Prostate gland (tissue), 2 donors: Measurements from ENCODE around the gene EIF2B1. TPM values are rescaled to one million over a fixed set of nuclear protein-coding genes. Genes with fewer than 3 reads are reported as not detected.

Experiments
- DNase-seq: peaks from one replicate; pipeline ENCODE4 v3.0.0-alpha.2; 2019; ENCODE audit warnings: low spot score
- H3K27ac ChIP-seq, 2 donors: fragments of 200-600 bp; sonication (generic); 2 replicates each; pipeline ENCODE4 v1.5.1; 2017 to 2019
- H3K27me3 ChIP-seq: fragments of 200-600 bp; sonication (generic); replicated peaks from 2 replicates; pipeline ENCODE4 v1.5.1; 2019; ENCODE audit not compliant: insufficient read depth
- H3K36me3 ChIP-seq, 2 donors: fragments of 200-600 bp; sonication (generic); 1 replicate in 1 of 2; 2 replicates in 1 of 2; pipeline versions ENCODE4 v1.5.1 to v1.8.1; 2017 to 2019
- H3K4me1 ChIP-seq: fragments of 200-600 bp; sonication (generic); replicated peaks from 2 replicates; pipeline ENCODE4 v1.5.1; 2019
- H3K4me3 ChIP-seq, 2 donors: fragments of 200-600 bp; sonication (generic); 2 replicates each; pipeline ENCODE4 v1.5.1; 2017 to 2019
- H3K9me3 ChIP-seq: fragments of 200-600 bp; sonication (generic); 2 replicates; pipeline ENCODE4 v1.5.1; 2017
- CTCF ChIP-seq, 4 experiments: fragments of 200-600 bp in 2 of 4; fragments of 450-650 bp in 2 of 4; sonication (generic) in 2 of 4; IDR thresholded peaks; 1 replicate in 3 of 4; 2 replicates in 1 of 4; pipeline ENCODE4 v1.5.1; 2016 to 2019; ENCODE audit warnings: antibody characterized with exemption in 4 of 4, mild to moderate bottlenecking in 2 of 4, moderate library complexity in 2 of 4
- POLR2A ChIP-seq: fragments of 450-650 bp; IDR thresholded peaks from one replicate; pipeline ENCODE4 v1.6.1; 2016; ENCODE audit warnings: antibody characterized with exemption, mild to moderate bottlenecking
- POLR2AphosphoS5 ChIP-seq: sonication (generic); formaldehyde crosslinking; IDR thresholded peaks from one replicate; pipeline ENCODE4 v1.6.1; 2017; ENCODE audit warnings: antibody characterized with exemption
- WGBS: methylation state at CpG from one replicate; pipeline ENCODE4 v1.1.5; 2018; 5-methylcytosine and 5-hydroxymethylcytosine counted together
- intact Hi-C: fragments of 100-400 bp; cut with DNase I; formaldehyde crosslinking; loops from one replicate; pipeline ENCODE4 v1.14.2; 2022
- small RNA-seq, 2 donors: library from RNA; depleted of rRNA; stranded (forward); fragments of <200 nt; gene quantifications; one replicate each; pipeline ENCODE3, GENCODE V24; 2016
- total RNA-seq, 2 donors: library from RNA; depleted of rRNA; stranded (reverse); fragments of >200 nt; gene quantifications; one replicate each; pipeline ENCODE4 v1.1.0, GENCODE V29; 2016

EIF2B1 gene
- total RNA-seq, 2 donors from 2014 or later, result 98.7 to 122 TPM

GRCh38 chr12:123573870-123574269 lies 59.6 kb downstream of the EIF2B1 start:
- Histone ChIP-seq H3K36me3 (no peaks in the 10 kb centered on the region), H3K4me1 (no peaks in the 10 kb centered on the region), H3K9me3 (no peaks in the 10 kb centered on the region), H3K27ac (no peak overlapping the region), H3K4me3 (no peak overlapping the region), H3K27me3 (no peaks in the 10 kb centered on the region)
- no peak for TF ChIP-seq POLR2AphosphoS5
- TF ChIP-seq CTCF (IDR thresholded peaks at IDR 0.05), result no peak
- TF ChIP-seq POLR2A, result no peak
- DNase-seq, result no peak
- intact Hi-C loops, result no loop called here
- WGBS, result 17% methylated on average over 4 of the region's 4 CpGs

GRCh38 chr12:123572391-123572790 lies 61.1 kb downstream of the EIF2B1 start:
- DNase-seq, result no peak
- intact Hi-C loops, result no loop called here

DNA sequence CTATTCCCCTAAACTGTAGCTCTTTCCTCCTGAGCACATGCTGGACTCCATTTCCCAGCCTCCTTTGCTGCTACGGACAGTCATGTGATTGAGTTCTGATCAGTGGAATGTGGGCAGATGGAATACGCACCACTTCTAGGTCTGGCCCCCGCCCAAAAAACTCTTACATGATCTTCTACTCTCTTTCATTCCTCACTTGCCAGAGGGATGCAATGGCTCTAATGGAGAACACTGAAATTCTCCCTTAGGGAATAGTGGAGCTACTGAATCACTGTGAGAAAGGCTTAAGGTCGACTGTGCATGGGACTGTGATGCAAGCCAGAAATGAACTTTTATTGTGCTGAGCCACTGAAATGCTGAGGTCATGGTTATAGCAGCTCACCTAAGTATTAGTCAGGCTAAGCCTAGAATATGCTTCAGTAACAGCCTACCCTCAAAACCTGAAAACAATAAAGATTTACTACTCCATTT lies 62.1 kb downstream of the EIF2B1 start:
- no peaks in the 10 kb centered on the region for H3K4me1 ChIP-seq
- H3K36me3 ChIP-seq, result no peaks in the 10 kb centered on the region
- no peak for TF ChIP-seq CTCF (IDR thresholded peaks at IDR 0.05)
- no peak for TF ChIP-seq POLR2A
- no peak for TF ChIP-seq POLR2AphosphoS5
- intact Hi-C loops, result no loop called here
- no peaks in the 10 kb centered on the region for H3K9me3 ChIP-seq
- WGBS, result 47% methylated on average over 4 of the region's 4 CpGs
- no peak overlapping the region for H3K27ac ChIP-seq
- DNase-seq, result no peak
- no peaks in the 10 kb centered on the region for H3K27me3 ChIP-seq
- no peak overlapping the region for H3K4me3 ChIP-seq

More at GRCh38 chr12:123572391-123572790, 61.1 kb downstream of the EIF2B1 start:
- TF ChIP-seq CTCF (IDR thresholded peaks at IDR 0.05) (no peak), POLR2A (no peak), POLR2AphosphoS5 (no peak)
- Histone ChIP-seq H3K4me3 (no peak overlapping the region), H3K36me3 (no peaks in the 10 kb centered on the region), H3K9me3 (no peaks in the 10 kb centered on the region), H3K27ac (no peak overlapping the region), H3K27me3 (no peaks in the 10 kb centered on the region), H3K4me1 (no peaks in the 10 kb centered on the region)
- 81% methylated on average over 2 of the region's 2 CpGs for WGBS

Small RNA genes within 50 kb of the gene (small RNA-seq; reads per million reads assigned to genes)
- 0 to 0.20 reads per million in 2 donors for gene SNORA9B

Other genes with a start within 250 kb of the EIF2B1 start
- gene KMT5A, start 249.6 kb downstream of the EIF2B1 start, total RNA-seq, result 10 to 100 TPM; 47.3 to 61.9 TPM
- 1 to 10 TPM; 8.3 to 8.6 TPM for gene RILPL2, start 197.0 kb downstream of the EIF2B1 start, total RNA-seq
- 10 to 100 TPM; 16.6 to 22.6 TPM for gene SNRNP35, start 175.5 kb downstream of the EIF2B1 start, total RNA-seq
- 10 to 100 TPM in 1 of 2 donors, 1 to 10 TPM in 1; 8.6 to 25.7 TPM for gene RILPL1, start 100.0 kb downstream of the EIF2B1 start, total RNA-seq
- gene TMED2, start 49.1 kb downstream of the EIF2B1 start, total RNA-seq, result 100 to 1,000 TPM; 114 to 188 TPM
- 10 to 100 TPM; 13.7 to 24.4 TPM for gene DDX55, start 31.6 kb downstream of the EIF2B1 start, total RNA-seq
- 10 to 100 TPM; 28.0 to 50.1 TPM for gene GTF2H3, start 143 bp upstream of the EIF2B1 start, total RNA-seq
- gene TCTN2, start 37.4 kb upstream of the EIF2B1 start, total RNA-seq, result 10 to 100 TPM; 15.2 to 20.7 TPM
- 10 to 100 TPM; 23.7 to 24.5 TPM for gene ATP6V0A2, start 78.7 kb upstream of the EIF2B1 start, total RNA-seq
- gene DNAH10, start 128.6 kb upstream of the EIF2B1 start, total RNA-seq, result 1 to 10 TPM in 1 of 2 donors, under 1 TPM in 1; 0.68 to 7.9 TPM